Activated naive CD4-positive, alpha-beta T cell treated with anti-CD3 and anti-CD28 coated beads for 36 hours (primary cell): ENCODE measurements around the gene MYD88. TPM values are rescaled to one million over a fixed set of nuclear protein-coding genes. Genes with fewer than 3 reads are reported as not detected.

ENCODE experiments used
- CTCF ChIA-PET: fragments of 350-600 bp; sonication (Branson Sonifier 250); formaldehyde crosslinking; loops from one replicate; lab custom pipeline; 2021; ENCODE audit warnings: antibody characterized with exemption; lab: Charles Lee
- DNase-seq: peaks from one replicate; pipeline ENCODE4 v3.0.0-alpha.2; 2020
- H3K27ac Mint-ChIP-seq: one replicate; pipeline ENCODE4 v1.8.0; 2021; ENCODE audit warnings: mild to moderate bottlenecking, mixed read lengths
- H3K27me3 Mint-ChIP-seq: one replicate; pipeline ENCODE4 v1.8.0; 2021; ENCODE audit warnings: low read depth, mixed read lengths
- H3K36me3 Mint-ChIP-seq: one replicate; pipeline ENCODE4 v1.8.0; 2021; ENCODE audit warnings: low read depth, mixed read lengths
- H3K4me1 Mint-ChIP-seq: one replicate; pipeline ENCODE4 v1.8.0; 2021; ENCODE audit warnings: low read depth, mixed read lengths
- H3K4me3 Mint-ChIP-seq: one replicate; pipeline ENCODE4 v1.8.0; 2021; ENCODE audit warnings: mild to moderate bottlenecking, moderate library complexity, mixed read lengths
- H3K9me3 Mint-ChIP-seq: one replicate; pipeline ENCODE4 v1.8.0; 2021; ENCODE audit warnings: mixed read lengths
- intact Hi-C: fragments of 100-400 bp; cut with micrococcal nuclease; formaldehyde crosslinking; loops from one replicate; pipeline ENCODE4 v1.15.1; 2023
- total RNA-seq, 2 experiments: library from RNA; stranded (reverse); gene quantifications; one replicate each; pipeline ENCODE4 v1.2.3, GENCODE V29; 2021

Gene MYD88
- total RNA-seq, 2 experiments from 2014 or later = 16.6 to 19.3 TPM

DNA sequence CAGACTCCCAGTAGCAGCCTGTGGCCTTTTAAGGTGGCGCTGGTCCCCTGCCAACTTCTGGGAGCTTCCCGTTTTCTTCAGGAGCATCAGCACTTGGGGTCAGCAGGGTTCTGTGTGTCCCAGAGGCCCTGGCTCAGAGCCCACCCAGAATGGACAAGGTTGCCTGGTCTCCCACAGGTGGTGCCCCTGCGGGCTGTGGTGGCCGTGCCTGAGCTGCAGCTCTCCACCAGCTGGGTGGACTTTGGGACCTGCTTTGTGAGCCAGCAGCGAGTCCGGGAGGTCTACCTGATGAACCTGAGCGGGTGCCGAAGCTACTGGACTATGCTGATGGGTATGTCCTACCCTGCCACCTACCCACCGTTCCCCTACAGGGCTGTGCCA is 17.0 kb upstream of the MYD88 start:
- intact Hi-C loops = no loop called here
- CTCF ChIA-PET = no interaction called here
- Mint-ChIP-seq H3K27me3 (no peaks in the 10 kb centered on the region), H3K27ac (no peak overlapping the region), H3K4me3 (no peak overlapping the region), H3K36me3 (peaks cover 16% of the 10 kb centered on the region), H3K4me1 (peaks cover 4% of the 10 kb centered on the region), H3K9me3 (no peaks in the 10 kb centered on the region)
- no peak for DNase-seq

DNA sequence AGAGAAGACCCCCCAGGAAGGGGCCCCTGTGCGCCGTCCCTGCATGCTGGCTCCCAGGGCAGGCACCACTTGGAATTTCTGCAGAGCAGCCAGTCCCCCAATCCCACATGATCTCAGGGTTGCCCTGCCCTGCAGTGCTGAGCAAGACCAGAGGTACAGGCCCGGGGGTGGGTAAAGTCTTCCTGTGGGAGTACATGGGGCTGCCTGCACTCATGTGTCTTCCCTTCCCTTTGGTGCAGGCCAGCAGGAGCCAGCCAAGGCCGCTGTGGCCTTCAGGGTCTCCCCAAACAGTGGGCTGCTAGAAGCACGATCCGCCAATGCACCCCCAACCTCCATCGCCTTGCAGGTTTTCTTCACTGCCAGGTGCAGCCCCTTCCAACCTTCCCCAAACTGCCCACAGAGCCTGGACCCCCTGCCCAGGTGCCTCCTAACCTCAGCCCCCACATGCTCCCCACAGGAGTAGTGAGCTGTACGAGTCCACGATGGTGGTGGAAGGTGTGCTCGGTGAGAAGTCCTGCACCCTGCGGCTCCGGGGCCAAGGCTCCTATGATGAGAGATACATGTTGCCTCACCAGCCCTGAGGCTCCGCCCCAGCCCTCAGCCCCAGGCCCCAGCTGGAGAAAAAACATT is 16.5 kb upstream of the MYD88 start:
- H3K4me1 Mint-ChIP-seq = peaks cover 4% of the 10 kb centered on the region
- H3K27ac Mint-ChIP-seq = no peak overlapping the region
- no peak for DNase-seq
- CTCF ChIA-PET = no interaction called here
- H3K4me3 Mint-ChIP-seq = no peak overlapping the region
- no peaks in the 10 kb centered on the region for H3K27me3 Mint-ChIP-seq
- intact Hi-C loops = no loop called here
- H3K36me3 Mint-ChIP-seq = peaks cover 16% of the 10 kb centered on the region
- H3K9me3 Mint-ChIP-seq = no peaks in the 10 kb centered on the region

DNA sequence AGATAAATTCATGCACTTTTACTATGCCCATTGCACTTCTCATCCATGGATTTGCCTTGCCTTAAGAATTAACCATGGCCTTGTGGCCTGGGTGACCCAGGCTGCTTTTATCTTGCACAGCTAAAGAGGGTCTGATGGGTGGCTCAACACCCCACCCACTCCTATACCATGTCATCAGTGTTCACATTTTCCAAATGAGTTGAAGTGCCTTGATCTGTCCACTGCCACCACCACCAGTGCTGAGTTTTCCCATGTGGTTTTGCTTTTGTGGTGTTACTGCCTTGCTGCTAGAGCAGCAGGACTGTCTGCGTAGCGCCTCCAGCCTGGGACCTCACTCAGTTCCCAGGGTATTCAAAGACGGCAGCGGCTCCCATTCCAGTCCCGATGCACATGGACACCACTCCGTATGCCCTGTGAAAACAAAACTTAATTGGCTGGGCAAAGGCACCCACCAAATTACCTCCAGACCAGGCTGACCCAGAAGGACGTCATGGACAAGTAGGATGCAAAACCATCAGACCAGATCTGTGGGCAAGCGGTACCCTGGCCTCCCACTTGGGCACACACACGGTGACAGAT is 15.7 kb upstream of the MYD88 start:
- CTCF ChIA-PET = no interaction called here
- no peaks in the 10 kb centered on the region for H3K27me3 Mint-ChIP-seq
- H3K4me3 Mint-ChIP-seq = no peak overlapping the region
- peaks cover 20% of the 10 kb centered on the region for H3K36me3 Mint-ChIP-seq
- intact Hi-C loops = no loop called here
- H3K4me1 Mint-ChIP-seq = peaks cover 4% of the 10 kb centered on the region
- H3K9me3 Mint-ChIP-seq = no peaks in the 10 kb centered on the region
- no peak overlapping the region for H3K27ac Mint-ChIP-seq
- DNase-seq = no peak

DNA sequence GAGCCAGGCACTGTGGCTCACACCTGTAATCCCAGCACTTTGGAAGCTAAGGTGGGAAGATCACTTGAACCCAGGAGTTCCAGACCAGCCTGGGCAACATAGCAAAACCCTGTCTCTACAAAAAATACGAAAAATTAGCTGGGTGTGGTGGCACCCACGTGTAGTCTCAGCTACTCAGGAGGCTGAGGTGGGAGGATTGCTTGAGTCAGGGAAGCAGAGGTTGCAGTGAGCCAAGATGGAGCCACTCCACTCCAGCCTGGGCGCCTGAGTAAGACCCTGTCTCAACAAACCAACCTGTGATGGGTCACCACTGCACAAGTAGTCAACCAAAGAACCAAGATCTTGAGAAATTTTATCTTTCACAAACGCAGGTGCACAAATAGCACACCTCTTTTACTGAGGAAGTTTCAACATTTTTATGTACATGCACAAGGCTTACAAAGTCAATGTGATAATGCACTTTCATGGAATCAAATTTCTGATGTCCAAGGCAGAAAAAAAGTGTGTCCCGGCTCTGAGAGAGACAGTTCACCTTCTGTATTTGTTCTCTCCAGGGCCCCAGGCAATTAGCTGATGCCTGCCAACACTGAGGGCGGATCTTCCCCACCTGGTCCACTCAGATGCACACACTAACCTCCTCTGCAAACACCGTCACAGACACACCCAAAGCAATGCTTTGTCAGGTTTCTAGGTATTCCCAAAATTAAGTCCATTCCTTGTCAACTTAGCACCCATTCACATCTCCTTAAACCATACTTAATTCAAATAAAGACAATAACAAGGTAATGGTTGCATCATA is 13.9 kb upstream of the MYD88 start:
- CTCF ChIA-PET = no interaction called here
- no peak for DNase-seq
- Mint-ChIP-seq H3K4me1 (no peaks in the 10 kb centered on the region), H3K9me3 (no peaks in the 10 kb centered on the region), H3K27ac (no peak overlapping the region), H3K4me3 (no peak overlapping the region), H3K36me3 (peaks cover 22% of the 10 kb centered on the region), H3K27me3 (no peaks in the 10 kb centered on the region)
- intact Hi-C loops = no loop called here

- Mint-ChIP-seq H3K9me3 (no peaks in the 10 kb centered on the region), H3K27ac (no peak overlapping the region), H3K27me3 (no peaks in the 10 kb centered on the region), H3K4me1 (no peaks in the 10 kb centered on the region), H3K4me3 (no peak overlapping the region), H3K36me3 (peaks cover 28% of the 10 kb centered on the region)
- intact Hi-C loops = no loop called here
- CTCF ChIA-PET = no interaction called here
- DNase-seq = no peak
These were observed 12.9 kb upstream of the MYD88 start for GRCh38 chr3:38125305-38126120.

- DNase-seq = no peak
- Mint-ChIP-seq H3K36me3 (peaks cover 26% of the 10 kb centered on the region), H3K27me3 (no peaks in the 10 kb centered on the region), H3K9me3 (no peaks in the 10 kb centered on the region), H3K27ac (no peak overlapping the region), H3K4me3 (no peak overlapping the region), H3K4me1 (no peaks in the 10 kb centered on the region)
- intact Hi-C loops = no loop called here
- CTCF ChIA-PET = interaction anchor here (0.6 kb wide), 1 partner anchor 59 kb away, joined by 3 read pairs; no protein-coding TSS in a partner anchor
These were observed 12.2 kb upstream of the MYD88 start for GRCh38 chr3:38126121-38126892.

DNA sequence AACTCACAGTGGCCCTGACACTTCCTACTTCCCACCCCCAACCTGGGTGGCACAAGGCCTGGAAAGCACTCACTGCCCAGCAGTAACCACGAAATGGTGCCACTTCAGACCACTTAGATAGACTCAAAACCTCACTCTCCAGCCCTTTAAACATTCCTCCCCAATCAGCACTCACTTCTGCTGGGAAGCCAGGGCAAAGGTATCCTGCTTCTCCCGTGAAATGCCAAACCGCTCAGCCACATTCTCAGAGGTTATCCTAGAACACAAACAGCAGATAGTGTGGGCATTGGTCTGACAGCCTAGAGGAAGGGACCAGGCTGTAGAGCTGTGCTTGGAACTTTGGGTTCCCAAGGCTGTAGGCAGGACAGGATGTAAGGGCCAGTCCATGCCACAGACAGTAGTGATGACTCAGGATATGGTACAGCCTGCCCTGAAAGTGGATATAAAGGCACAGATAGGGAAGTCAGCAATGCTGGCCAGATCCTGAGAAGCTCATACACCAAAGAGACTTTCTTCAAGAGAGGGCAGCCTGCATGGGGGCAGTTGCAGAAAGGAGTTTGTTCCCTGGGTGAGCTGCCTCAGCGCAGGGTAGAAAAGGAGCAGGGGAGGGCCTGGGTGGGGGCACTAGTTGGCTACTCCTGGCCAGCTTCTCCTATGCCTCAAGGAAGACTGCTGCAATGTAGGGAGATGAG is 10.7 kb upstream of the MYD88 start:
- no peaks in the 10 kb centered on the region for H3K9me3 Mint-ChIP-seq
- DNase-seq = no peak
- H3K4me1 Mint-ChIP-seq = peaks cover 1% of the 10 kb centered on the region
- no peak overlapping the region for H3K27ac Mint-ChIP-seq
- no peaks in the 10 kb centered on the region for H3K27me3 Mint-ChIP-seq
- CTCF ChIA-PET = no interaction called here
- no peak overlapping the region for H3K4me3 Mint-ChIP-seq
- intact Hi-C loops = no loop called here
- H3K36me3 Mint-ChIP-seq = peaks cover 28% of the 10 kb centered on the region

DNA sequence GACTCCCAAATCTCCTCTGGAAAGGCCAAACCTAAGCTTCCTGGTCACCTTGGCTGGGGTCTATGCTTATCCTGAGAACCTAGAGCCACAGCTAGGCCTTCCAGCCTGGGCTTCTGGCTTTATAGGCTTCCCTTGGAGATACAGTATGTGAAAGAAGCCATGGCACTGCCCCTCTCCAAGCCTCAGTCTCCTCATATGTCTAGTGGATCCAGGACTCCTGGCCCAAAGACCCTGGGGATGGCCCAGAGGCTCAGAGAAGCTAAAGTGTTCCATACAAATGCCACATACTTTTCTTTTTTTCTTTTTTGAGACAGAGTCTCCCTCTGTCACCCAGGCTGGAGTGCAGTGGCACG is 10.2 kb upstream of the MYD88 start:
- Mint-ChIP-seq H3K4me1 (peaks cover 6% of the 10 kb centered on the region), H3K27me3 (no peaks in the 10 kb centered on the region), H3K9me3 (no peaks in the 10 kb centered on the region), H3K4me3 (no peak overlapping the region), H3K27ac (no peak overlapping the region), H3K36me3 (peaks cover 24% of the 10 kb centered on the region)
- CTCF ChIA-PET = interaction anchor here (0.8 kb wide), 1 partner anchor 11 kb away, joined by 3 read pairs; no protein-coding TSS in a partner anchor
- DNase-seq = no peak
- intact Hi-C loops = no loop called here

DNA sequence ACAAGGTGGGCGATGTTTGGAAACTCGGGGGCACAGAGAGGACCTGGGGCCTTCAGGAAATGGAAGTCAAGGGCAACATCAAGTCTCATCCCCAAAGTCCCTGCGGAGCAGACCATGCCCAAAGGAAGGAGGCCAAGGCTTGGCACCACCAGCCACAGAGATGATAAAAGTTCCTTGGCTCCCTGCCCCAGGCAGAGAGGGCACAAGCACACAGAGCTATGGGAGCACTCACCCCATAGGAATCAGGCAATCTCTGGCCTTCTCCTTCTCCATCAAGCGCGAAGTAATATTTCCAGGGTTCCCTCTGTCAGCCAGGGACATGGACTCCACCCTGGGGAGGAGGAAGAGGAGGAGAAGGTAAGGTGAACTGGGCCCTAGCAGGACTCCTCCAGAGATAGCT is 9.4 kb upstream of the MYD88 start:
- intact Hi-C loops = no loop called here
- Mint-ChIP-seq H3K27ac (no peak overlapping the region), H3K27me3 (no peaks in the 10 kb centered on the region), H3K36me3 (peaks cover 25% of the 10 kb centered on the region), H3K4me1 (peaks cover 7% of the 10 kb centered on the region), H3K4me3 (no peak overlapping the region), H3K9me3 (no peaks in the 10 kb centered on the region)
- no peak for DNase-seq
- CTCF ChIA-PET = interaction anchor here (0.8 to 1.4 kb wide), 2 partner anchors 10 to 11 kb away, joined by 3 to 5 read pairs; no protein-coding TSS in a partner anchor

DNA sequence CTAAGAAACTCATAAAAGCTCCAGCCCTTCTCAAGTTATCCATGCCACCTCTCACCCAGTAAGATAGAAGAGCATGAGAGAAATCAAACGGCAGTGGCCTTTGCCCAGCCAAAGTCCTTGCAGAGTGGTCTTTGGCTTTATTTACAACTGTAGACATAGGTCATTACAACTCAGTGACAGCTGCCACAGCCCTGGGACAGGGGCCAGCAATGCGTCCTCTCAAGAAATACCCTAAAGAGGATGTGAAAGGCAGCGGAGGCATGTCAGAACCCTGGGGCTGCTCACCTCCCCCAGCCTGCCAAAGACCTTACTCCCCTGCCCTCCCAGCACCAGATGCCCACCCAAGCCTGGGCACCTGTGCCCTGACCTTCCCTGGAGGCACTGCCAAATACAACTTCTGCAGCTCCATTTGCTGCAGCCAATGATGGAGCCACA is 7.8 kb upstream of the MYD88 start:
- Mint-ChIP-seq H3K27ac (no peak overlapping the region), H3K9me3 (no peaks in the 10 kb centered on the region), H3K4me3 (no peak overlapping the region), H3K27me3 (no peaks in the 10 kb centered on the region), H3K36me3 (peaks cover 30% of the 10 kb centered on the region), H3K4me1 (peaks cover 21% of the 10 kb centered on the region)
- intact Hi-C loops = no loop called here
- CTCF ChIA-PET = interaction anchor here (0.9 kb wide), 1 partner anchor 34 kb away, joined by 3 read pairs; no protein-coding TSS in a partner anchor
- DNase-seq = no peak

- H3K4me1 Mint-ChIP-seq = peaks cover 25% of the 10 kb centered on the region
- H3K9me3 Mint-ChIP-seq = no peaks in the 10 kb centered on the region
- no peak overlapping the region for H3K4me3 Mint-ChIP-seq
- peak; percentile 63 for DNase-seq
- CTCF ChIA-PET = interaction anchor here (0.6 to 1.0 kb wide), 3 partner anchors 167 to 275 kb away, joined by 3 to 5 read pairs (median 4); partner anchors contain the start of gene XYLB
- H3K36me3 Mint-ChIP-seq = peaks cover 30% of the 10 kb centered on the region
- intact Hi-C loops = no loop called here
- no peaks in the 10 kb centered on the region for H3K27me3 Mint-ChIP-seq
- no peak overlapping the region for H3K27ac Mint-ChIP-seq
These were observed 6.7 kb upstream of the MYD88 start for GRCh38 chr3:38131621-38132369.
